Breast epithelium (tissue), 4 donors: ENCODE data around the gene PARL. TPM values are rescaled to one million over a fixed set of nuclear protein-coding genes. Genes with fewer than 3 reads are reported as not detected.

Experiments used
- DNase-seq, 2 donors: peaks; one replicate each; pipeline ENCODE4 v3.0.0-alpha.2; 2019; ENCODE audit warnings: low spot score in 2 of 2
- H3K27ac ChIP-seq, 2 donors: fragments of 200-600 bp; sonication (generic) in 1 of 2; one replicate each; pipeline ENCODE4 v1.5.1; 2016 to 2019; ENCODE audit warnings: mild to moderate bottlenecking in 1 of 2
- H3K27me3 ChIP-seq, 2 donors: fragments of 200-600 bp; sonication (generic) in 1 of 2; one replicate each; pipeline versions ENCODE4 v1.5.1 to v1.6.0; 2017 to 2019; ENCODE audit warnings: control low read depth in 1 of 2, mild to moderate bottlenecking in 1 of 2
- H3K36me3 ChIP-seq: fragments of 200-600 bp; one replicate; pipeline ENCODE4 v1.5.1; 2019
- H3K4me1 ChIP-seq, 2 donors: fragments of 200-600 bp; sonication (generic); one replicate each; pipeline ENCODE4 v1.5.1; 2016 to 2019; ENCODE audit warnings: control low read depth in 1 of 2
- H3K4me3 ChIP-seq, 3 donors: fragments of 200-600 bp; sonication (generic); 1 replicate in 2 of 3; 2 replicates in 1 of 3; pipeline ENCODE4 v1.5.1; 2016 to 2019; ENCODE audit warnings: mild to moderate bottlenecking in 3 of 3, moderate library complexity in 2 of 3
- H3K9me3 ChIP-seq, 2 donors: fragments of 200-600 bp; sonication (generic) in 1 of 2; one replicate each; pipeline ENCODE4 v1.5.1; 2016 to 2019; ENCODE audit warnings: control low read depth in 1 of 2
- POLR2A ChIP-seq: fragments of 450-650 bp; IDR thresholded peaks from one replicate; pipeline ENCODE4 v1.6.1; 2016; ENCODE audit warnings: antibody characterized with exemption, mild to moderate bottlenecking, moderate library complexity
- POLR2AphosphoS5 ChIP-seq, 3 donors: sonication (generic); formaldehyde crosslinking; IDR thresholded peaks; one replicate each; pipeline ENCODE4 v1.6.1; 2017; ENCODE audit warnings: antibody characterized with exemption in 3 of 3
- intact Hi-C: fragments of 100-400 bp; cut with DNase I; formaldehyde crosslinking; loops from one replicate; pipeline ENCODE4 v1.15.1; 2023; ENCODE audit warnings: low total_unique reads
- total RNA-seq, 3 donors: library from RNA; depleted of rRNA; stranded (reverse); fragments of >200 nt; gene quantifications; one replicate each; pipeline ENCODE4 v1.1.0, GENCODE V29; 2016
- TF ChIP-seq, protein P1 (sequence below), 3 donors: fragments of 450-650 bp; IDR thresholded peaks; one replicate each; pipeline ENCODE4 v1.5.1; 2016 to 2017; ENCODE audit warnings: antibody characterized with exemption in 3 of 3, mild to moderate bottlenecking in 3 of 3, moderate library complexity in 3 of 3

The PARL gene, protein sequence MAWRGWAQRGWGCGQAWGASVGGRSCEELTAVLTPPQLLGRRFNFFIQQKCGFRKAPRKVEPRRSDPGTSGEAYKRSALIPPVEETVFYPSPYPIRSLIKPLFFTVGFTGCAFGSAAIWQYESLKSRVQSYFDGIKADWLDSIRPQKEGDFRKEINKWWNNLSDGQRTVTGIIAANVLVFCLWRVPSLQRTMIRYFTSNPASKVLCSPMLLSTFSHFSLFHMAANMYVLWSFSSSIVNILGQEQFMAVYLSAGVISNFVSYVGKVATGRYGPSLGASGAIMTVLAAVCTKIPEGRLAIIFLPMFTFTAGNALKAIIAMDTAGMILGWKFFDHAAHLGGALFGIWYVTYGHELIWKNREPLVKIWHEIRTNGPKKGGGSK
- total RNA-seq = 10 to 100 TPM; 48.0 to 53.6 (median 50.5) TPM

DNA sequence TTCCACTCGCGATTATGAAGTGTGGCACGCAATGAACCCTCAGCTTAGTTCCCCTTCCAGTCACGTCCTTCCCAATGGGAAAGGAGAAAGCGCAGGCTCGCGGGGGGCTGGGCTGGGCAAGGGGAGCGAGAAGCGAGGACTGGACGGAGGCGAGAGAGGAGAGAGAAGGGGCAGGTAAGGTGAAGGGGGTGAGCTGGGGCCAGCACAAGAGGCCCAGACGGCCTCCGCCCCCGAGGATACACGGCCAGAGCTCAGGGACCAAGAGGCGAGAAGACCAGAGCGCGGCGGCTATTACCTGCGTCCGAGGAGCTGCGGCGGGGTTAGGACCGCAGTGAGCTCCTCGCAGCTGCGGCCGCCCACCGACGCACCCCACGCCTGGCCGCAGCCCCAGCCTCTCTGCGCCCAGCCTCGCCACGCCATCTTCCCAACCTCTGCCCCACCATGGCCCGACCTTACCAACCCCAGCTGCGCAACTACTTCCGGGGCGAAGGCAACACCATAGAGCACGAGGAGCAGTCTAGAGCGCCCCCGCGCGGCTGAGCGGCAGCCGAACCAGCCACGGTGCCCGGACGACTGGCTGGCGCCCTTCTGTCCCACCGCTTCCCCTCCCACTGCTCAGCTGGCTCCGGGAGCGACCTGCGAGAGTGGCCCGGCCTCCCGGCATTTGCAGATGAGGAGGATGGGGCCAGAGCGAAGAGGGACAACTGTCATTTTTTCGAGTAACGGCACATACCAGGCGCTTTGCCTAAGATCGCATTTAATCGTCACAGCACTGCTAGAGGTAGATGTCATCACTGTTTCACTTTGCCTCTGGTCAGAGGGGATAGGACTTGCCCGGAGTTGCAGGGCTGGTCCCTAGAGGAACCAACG, at the start of gene PARL:
PARL (minus strand) TSS at position 454 of the 870 bp plus-strand sequence; CDS start at position 420, 34 bp downstream.
- intact Hi-C loops = no loop called here
- no peaks in the 10 kb centered on the region for H3K9me3 ChIP-seq
- peak; percentile 92 to 94 for DNase-seq
- H3K36me3 ChIP-seq = no peaks in the 10 kb centered on the region
- H3K4me3 ChIP-seq = peak within 1 kb of the TSS; percentile 75 to 96 (median 90)
- H3K4me1 ChIP-seq = peaks cover 7 to 15% of the 10 kb centered on the region in 2 donors
- TF ChIP-seq POLR2A (no peak), POLR2AphosphoS5 (IDR thresholded peaks at IDR 0.05) (peak; percentile 51 to 81 (median 75))
- TF ChIP-seq, protein P1, sequence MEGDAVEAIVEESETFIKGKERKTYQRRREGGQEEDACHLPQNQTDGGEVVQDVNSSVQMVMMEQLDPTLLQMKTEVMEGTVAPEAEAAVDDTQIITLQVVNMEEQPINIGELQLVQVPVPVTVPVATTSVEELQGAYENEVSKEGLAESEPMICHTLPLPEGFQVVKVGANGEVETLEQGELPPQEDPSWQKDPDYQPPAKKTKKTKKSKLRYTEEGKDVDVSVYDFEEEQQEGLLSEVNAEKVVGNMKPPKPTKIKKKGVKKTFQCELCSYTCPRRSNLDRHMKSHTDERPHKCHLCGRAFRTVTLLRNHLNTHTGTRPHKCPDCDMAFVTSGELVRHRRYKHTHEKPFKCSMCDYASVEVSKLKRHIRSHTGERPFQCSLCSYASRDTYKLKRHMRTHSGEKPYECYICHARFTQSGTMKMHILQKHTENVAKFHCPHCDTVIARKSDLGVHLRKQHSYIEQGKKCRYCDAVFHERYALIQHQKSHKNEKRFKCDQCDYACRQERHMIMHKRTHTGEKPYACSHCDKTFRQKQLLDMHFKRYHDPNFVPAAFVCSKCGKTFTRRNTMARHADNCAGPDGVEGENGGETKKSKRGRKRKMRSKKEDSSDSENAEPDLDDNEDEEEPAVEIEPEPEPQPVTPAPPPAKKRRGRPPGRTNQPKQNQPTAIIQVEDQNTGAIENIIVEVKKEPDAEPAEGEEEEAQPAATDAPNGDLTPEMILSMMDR (IDR thresholded peaks at IDR 0.05) = peak; percentile 82 to 96 (median 91)
- H3K27me3 ChIP-seq = no peaks in the 10 kb centered on the region
- peak within 1 kb of the TSS; percentile 67 to 80 for H3K27ac ChIP-seq

DNA sequence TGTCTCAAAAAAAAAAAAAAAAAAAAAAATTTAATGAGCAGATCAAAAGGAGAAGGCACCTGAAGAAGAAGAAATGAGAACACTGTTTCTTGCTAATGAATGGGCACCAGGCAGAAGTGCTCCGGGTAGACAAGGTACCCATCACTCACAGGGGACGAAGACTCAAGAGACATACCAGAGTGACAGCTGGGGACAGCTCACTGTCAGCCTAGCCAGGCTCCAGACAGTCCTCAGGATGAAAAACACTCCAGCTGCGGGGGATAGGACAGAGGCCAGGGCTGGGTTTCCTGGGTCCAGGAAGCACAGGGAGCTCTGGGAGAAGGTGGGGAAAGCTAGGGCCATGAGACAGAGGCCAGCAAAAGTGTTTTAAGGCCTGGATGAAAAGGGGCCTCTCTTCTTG, 48.5 kb upstream of the PARL start:
- no peaks in the 10 kb centered on the region for H3K27me3 ChIP-seq
- no peak overlapping the region for H3K4me3 ChIP-seq
- no peaks in the 10 kb centered on the region for H3K36me3 ChIP-seq
- H3K27ac ChIP-seq = no peak overlapping the region
- TF ChIP-seq POLR2A (no peak), POLR2AphosphoS5 (IDR thresholded peaks at IDR 0.05) (no peak)
- TF ChIP-seq, protein P1 (IDR thresholded peaks at IDR 0.05) = no peak
- DNase-seq = no peak
- H3K9me3 ChIP-seq = no peaks in the 10 kb centered on the region
- intact Hi-C loops = no loop called here
- no peaks in the 10 kb centered on the region for H3K4me1 ChIP-seq

- Histone ChIP-seq H3K4me3 (no peak overlapping the region), H3K27ac (no peak overlapping the region), H3K36me3 (no peaks in the 10 kb centered on the region), H3K9me3 (no peaks in the 10 kb centered on the region), H3K27me3 (no peaks in the 10 kb centered on the region), H3K4me1 (no peaks in the 10 kb centered on the region)
- TF ChIP-seq, protein P1 (IDR thresholded peaks at IDR 0.05) = no peak
- TF ChIP-seq POLR2AphosphoS5 (IDR thresholded peaks at IDR 0.05) = no peak
- no peak for TF ChIP-seq POLR2A
- DNase-seq = no peak
- intact Hi-C loops = no loop called here
These were observed 47.2 kb upstream of the PARL start for GRCh38 chr3:183931881-183932280.

GRCh38 chr3:183930086-183930485, 45.4 kb upstream of the PARL start:
- intact Hi-C loops = no loop called here
- no peak for TF ChIP-seq POLR2AphosphoS5 (IDR thresholded peaks at IDR 0.05)
- Histone ChIP-seq H3K4me3 (no peak overlapping the region), H3K36me3 (no peaks in the 10 kb centered on the region), H3K4me1 (no peaks in the 10 kb centered on the region), H3K27ac (no peak overlapping the region), H3K27me3 (no peaks in the 10 kb centered on the region), H3K9me3 (no peaks in the 10 kb centered on the region)
- no peak for DNase-seq

DNA sequence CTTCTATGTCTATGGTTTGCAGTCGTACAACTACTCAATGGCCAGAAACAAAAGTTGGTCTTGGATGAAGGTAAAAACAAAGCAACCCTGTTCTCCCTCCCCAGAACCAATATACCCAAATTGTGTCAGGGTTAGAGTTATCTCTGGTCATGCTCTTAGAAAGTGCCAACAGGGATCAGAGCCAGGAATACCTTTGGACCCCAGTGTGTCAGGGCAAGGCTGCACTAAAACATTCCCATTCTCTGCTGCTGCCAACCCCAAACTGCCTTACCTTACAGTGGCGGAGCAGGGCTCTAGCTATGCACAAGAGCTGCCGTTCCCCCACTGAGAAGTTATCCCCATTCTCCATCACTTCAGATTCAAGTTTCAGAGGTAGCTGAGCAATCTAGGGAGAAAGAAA, 42.4 kb upstream of the PARL start:
- H3K27me3 ChIP-seq = no peaks in the 10 kb centered on the region
- no peak overlapping the region for H3K27ac ChIP-seq
- DNase-seq = no peak
- H3K4me3 ChIP-seq = no peak overlapping the region
- no peaks in the 10 kb centered on the region for H3K36me3 ChIP-seq
- H3K9me3 ChIP-seq = no peaks in the 10 kb centered on the region
- intact Hi-C loops = no loop called here
- no peaks in the 10 kb centered on the region for H3K4me1 ChIP-seq
- TF ChIP-seq POLR2A (no peak), POLR2AphosphoS5 (IDR thresholded peaks at IDR 0.05) (no peak)
- TF ChIP-seq, protein P1 (IDR thresholded peaks at IDR 0.05) = no peak
